Left lung (tissue), 10 donors: ENCODE measurements around the gene KDF1. TPM values are rescaled to one million over a fixed set of nuclear protein-coding genes. Genes with fewer than 3 reads are reported as not detected.

Source experiments
- ATAC-seq: fragments of 200-7000 bp; cut with Tn5 transposase; one replicate; pipeline ENCODE4 v1.9.1; 2020; ENCODE audit warnings: moderate library complexity
- DNase-seq, 4 donors: peaks; one replicate each; pipeline ENCODE4 v3.0.0-alpha.2; 2013 to 2020
- H3K27ac ChIP-seq, 2 donors: fragments of 200-600 bp; sonication (generic) in 1 of 2; one replicate each; pipeline versions ENCODE4 v1.5.0 to v1.8.0; 2020 to 2021
- H3K27me3 ChIP-seq, 2 donors: fragments of 200-600 bp; sonication (generic) in 1 of 2; one replicate each; pipeline versions ENCODE4 v1.5.0 to v1.8.0; 2020 to 2021
- H3K36me3 ChIP-seq, 2 donors: fragments of 200-600 bp; sonication (generic) in 1 of 2; one replicate each; pipeline versions ENCODE4 v1.5.0 to v1.8.0; 2020 to 2021
- H3K4me1 ChIP-seq, 2 donors: fragments of 200-600 bp; one replicate each; pipeline ENCODE4 v1.8.0; 2021
- H3K4me3 ChIP-seq, 2 donors: fragments of 200-600 bp; sonication (generic) in 1 of 2; one replicate each; pipeline versions ENCODE4 v1.5.0 to v1.8.0; 2020 to 2021; ENCODE audit warnings: mild to moderate bottlenecking in 1 of 2
- H3K9me3 ChIP-seq, 2 donors: fragments of 200-600 bp; sonication (generic) in 1 of 2; one replicate each; pipeline versions ENCODE4 v1.5.0 to v1.8.0; 2020 to 2021
- intact Hi-C, 2 donors: fragments of 100-400 bp; cut with DNase I; formaldehyde crosslinking; loops; one replicate each; pipeline versions ENCODE4 v1.11.2 to v1.14.2; 2022
- polyA plus RNA-seq, 6 donors: library from polyadenylated mRNA; unstranded; fragments of 120-200 nt; gene quantifications; one replicate each; pipeline ENCODE4 v1.2.1, GENCODE V29; 2013; ENCODE audit not compliant: insufficient read length in 6 of 6
- total RNA-seq, 2 donors: library from RNA; stranded (reverse); fragmentation: NEBNext Ultra II Directional; extraction: Animal tissue kit (Norgen Biotek cat#: 25700); gene quantifications; one replicate each; pipeline ENCODE4 v1.2.1, GENCODE V29; 2021
- TF ChIP-seq, protein P1 (sequence below), 2 donors: fragments of 200-600 bp; sonication (generic) in 1 of 2; IDR thresholded peaks; one replicate each; pipeline versions ENCODE4 v1.5.0 to v1.8.0; 2021; ENCODE audit warnings: antibody characterized with exemption in 2 of 2
- donor health status: DM: no; HTN: yes; CAD: no.
- donor health status: DM: no; HTN: no; CAD: no.

The KDF1 gene
- total and polyA plus RNA-seq, 8 donors = 6.7 to 12.1 (median 7.9) TPM

DNA sequence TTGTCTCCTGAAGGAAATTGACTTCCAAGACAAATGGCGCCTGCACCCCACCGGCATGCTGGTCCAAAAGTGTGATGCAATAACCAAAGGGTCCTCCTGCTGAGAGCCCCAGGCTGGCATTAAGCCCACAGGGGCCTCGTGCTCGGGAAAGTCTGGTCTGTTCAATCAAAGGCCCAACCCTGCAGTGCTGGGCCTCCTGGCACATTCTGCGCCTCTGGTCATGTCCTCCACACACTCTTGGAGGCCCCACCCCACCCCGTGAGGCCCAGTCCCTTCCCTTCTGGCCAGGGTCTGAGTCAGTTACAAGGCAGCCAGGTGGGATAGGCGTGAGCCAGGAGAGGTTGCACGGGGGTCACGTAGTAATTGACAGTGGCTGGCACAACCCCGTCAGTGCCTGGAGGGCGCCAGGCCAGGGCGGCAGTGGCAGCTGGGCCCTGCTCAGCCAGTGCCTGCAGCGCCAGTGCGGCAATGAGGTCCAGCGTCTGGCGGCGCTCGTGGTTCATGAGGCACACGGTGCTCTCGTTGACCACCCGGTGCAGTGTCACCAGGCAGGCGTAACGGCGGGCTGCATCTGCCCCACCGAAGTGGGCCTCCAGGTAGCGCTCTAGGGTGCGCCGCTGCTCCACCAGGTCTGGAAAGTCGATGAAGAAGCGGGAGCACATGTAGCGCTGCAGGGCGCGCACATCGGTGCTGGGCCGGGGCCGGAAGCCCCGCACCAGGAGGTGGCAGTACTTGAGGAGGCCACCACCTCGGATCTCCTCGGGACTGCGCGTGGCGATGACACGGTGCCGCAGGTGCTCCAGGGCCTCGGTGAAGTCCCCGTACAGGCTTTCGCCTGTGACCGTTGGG is 45.6 kb upstream of the KDF1 start:
- H3K27me3 ChIP-seq = no peaks in the 10 kb centered on the region
- no peak overlapping the region for H3K4me3 ChIP-seq
- H3K27ac ChIP-seq = peak overlapping the region in 1 of 2 donors; percentile 62
- peaks cover 24 to 36% of the 10 kb centered on the region in 2 donors for H3K4me1 ChIP-seq
- H3K36me3 ChIP-seq = peaks cover 0 to 9% of the 10 kb centered on the region in 2 donors
- H3K9me3 ChIP-seq = no peaks in the 10 kb centered on the region
- DNase-seq (peak in 1 of 4 donors; percentile 84), ATAC-seq (peak; percentile 14)
- TF ChIP-seq, protein P1, sequence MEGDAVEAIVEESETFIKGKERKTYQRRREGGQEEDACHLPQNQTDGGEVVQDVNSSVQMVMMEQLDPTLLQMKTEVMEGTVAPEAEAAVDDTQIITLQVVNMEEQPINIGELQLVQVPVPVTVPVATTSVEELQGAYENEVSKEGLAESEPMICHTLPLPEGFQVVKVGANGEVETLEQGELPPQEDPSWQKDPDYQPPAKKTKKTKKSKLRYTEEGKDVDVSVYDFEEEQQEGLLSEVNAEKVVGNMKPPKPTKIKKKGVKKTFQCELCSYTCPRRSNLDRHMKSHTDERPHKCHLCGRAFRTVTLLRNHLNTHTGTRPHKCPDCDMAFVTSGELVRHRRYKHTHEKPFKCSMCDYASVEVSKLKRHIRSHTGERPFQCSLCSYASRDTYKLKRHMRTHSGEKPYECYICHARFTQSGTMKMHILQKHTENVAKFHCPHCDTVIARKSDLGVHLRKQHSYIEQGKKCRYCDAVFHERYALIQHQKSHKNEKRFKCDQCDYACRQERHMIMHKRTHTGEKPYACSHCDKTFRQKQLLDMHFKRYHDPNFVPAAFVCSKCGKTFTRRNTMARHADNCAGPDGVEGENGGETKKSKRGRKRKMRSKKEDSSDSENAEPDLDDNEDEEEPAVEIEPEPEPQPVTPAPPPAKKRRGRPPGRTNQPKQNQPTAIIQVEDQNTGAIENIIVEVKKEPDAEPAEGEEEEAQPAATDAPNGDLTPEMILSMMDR (IDR thresholded peaks at IDR 0.05) = no peak
- intact Hi-C loops = no loop called here

DNA sequence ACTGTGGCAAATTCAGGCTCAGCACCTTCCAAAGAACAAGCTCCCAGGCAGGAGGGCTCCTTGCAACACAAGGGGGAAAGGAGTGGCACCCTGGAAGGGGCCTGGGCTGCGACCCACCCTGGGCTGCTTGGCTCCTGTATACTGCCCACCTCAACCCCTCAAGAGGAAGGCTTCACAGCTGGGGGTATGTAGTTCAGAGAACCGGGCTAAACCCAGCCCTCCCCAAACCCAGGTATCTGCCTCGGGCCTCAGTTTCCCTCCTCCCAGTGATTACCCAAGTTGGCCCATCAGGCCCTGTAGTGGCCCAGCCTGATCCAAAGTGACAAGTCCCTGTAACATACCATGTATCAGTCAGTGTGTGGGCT is 44.9 kb upstream of the KDF1 start:
- H3K4me1 ChIP-seq = peaks cover 24 to 42% of the 10 kb centered on the region in 2 donors
- no peaks in the 10 kb centered on the region for H3K9me3 ChIP-seq
- H3K4me3 ChIP-seq = no peak overlapping the region
- H3K27me3 ChIP-seq = no peaks in the 10 kb centered on the region
- TF ChIP-seq, protein P1 (IDR thresholded peaks at IDR 0.05) = no peak
- peaks cover 0 to 9% of the 10 kb centered on the region in 2 donors for H3K36me3 ChIP-seq
- ATAC-seq = no peak
- no peak for DNase-seq
- peak overlapping the region; percentile 26 to 62 for H3K27ac ChIP-seq
- intact Hi-C loops = no loop called here

DNA sequence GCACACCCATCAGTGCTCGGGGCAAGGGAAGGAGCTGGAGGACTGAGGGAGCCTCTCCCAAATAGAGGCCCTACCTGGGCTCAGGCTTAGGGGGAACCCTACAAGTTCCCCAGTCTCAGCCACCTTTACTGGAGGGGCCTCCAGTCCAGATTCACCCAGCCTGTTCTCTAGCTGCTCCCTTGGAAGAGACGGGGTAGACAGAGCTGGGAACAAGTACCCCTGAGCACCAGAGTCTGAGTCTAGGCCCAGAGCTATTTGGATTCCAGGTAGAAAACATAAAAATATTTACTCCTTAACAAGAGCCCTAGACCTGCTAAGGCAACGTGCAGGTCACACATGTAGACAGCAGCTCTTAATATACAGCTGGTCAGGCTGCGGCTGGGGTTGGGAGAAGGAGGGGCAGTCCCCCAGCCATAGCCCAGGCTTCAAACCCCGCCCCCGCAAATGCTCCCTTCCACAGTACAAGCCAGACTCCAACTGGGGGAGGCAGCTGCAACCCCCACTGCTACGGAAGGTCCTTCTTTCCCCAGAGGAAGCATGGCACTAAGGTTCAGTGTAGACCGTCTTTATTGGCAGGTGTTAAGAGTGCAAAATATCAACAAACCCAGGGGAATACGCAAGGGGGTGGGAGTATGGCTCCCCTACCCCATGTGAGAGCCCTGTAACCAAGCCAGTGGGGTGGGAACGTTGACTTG is 44.4 kb upstream of the KDF1 start:
- no peak overlapping the region for H3K4me3 ChIP-seq
- DNase-seq = peak in 1 of 4 donors; percentile 69
- peaks cover 25 to 47% of the 10 kb centered on the region in 2 donors for H3K4me1 ChIP-seq
- intact Hi-C loops = no loop called here
- H3K9me3 ChIP-seq = no peaks in the 10 kb centered on the region
- H3K27ac ChIP-seq = peak overlapping the region; percentile 26 to 62
- H3K36me3 ChIP-seq = peaks cover 0 to 9% of the 10 kb centered on the region in 2 donors
- peak; percentile 59 for ATAC-seq
- no peaks in the 10 kb centered on the region for H3K27me3 ChIP-seq
- TF ChIP-seq, protein P1 (IDR thresholded peaks at IDR 0.05) = no peak

DNA sequence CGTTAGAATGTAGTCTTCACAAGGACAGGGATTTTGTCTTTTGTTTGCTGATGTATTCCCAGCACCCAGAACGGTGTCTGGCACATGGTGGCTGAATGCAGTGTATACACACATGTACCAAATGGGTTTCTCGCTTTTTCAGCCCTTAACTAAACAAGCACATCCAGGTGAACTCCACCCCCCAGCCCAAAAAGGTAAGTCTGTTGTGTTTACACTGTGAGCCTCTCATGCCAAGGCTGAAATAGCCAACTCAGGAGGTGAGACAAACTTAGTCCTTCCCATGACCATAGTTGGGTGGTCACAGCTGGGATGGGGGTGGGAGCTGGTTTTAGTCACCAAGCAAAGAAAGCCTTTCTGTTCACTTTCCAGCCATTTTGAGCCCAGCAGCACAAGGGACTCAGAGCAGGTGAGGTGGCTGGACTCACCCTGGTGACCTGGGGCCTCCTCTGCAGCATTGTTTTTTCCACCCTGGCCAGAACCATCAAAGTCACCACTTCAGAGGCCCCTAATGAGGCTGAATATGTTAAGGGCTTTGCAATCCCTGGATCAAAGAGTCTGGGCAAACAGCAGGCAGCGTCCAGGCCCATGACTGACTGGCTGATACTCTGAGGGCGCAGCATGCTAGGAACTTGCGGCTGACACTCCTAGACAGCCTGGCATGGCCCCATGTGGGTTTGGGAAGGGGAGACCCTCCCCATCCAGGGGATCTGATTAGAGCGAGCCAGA is 43.6 kb upstream of the KDF1 start:
- intact Hi-C loops = no loop called here

More for the DNA sequence above, 43.6 kb upstream of the KDF1 start:
- peak; percentile 20 for ATAC-seq
- Histone ChIP-seq H3K4me1 (peaks cover 32 to 47% of the 10 kb centered on the region in 2 donors), H3K4me3 (no peak overlapping the region), H3K9me3 (no peaks in the 10 kb centered on the region), H3K36me3 (peaks cover 0 to 9% of the 10 kb centered on the region in 2 donors), H3K27me3 (no peaks in the 10 kb centered on the region), H3K27ac (peak overlapping the region; percentile 26 to 62)
- TF ChIP-seq, protein P1 (IDR thresholded peaks at IDR 0.05) = no peak
- no peak for DNase-seq
